GM19397 (cell line): Measurements from ENCODE around the gene GPC2.
A peak's percentile ranks its signal among the peaks of the same experiment; 100 is the strongest.

Experiments
- ATAC-seq: cut with Tn5 transposase; IDR thresholded peaks from one replicate; pipeline ENCODE4 v1.9.1; 2021; ENCODE audit warnings: mild to moderate bottlenecking, moderate library complexity; ENCODE audit not compliant: unreplicated experiment

GPC2 gene

GRCh38 chr7:100126239-100126930 is 50.8 kb downstream of the GPC2 start:
- no peak for ATAC-seq

- ATAC-seq = no peak
These were observed 52.6 kb downstream of the GPC2 start for GRCh38 chr7:100124301-100125230.

- ATAC-seq = no peak
These were observed 54.6 kb downstream of the GPC2 start for GRCh38 chr7:100122568-100122967.

- no peak for ATAC-seq
These were observed 55.1 kb downstream of the GPC2 start for GRCh38 chr7:100122067-100122466.

- no peak for ATAC-seq
These were observed 56.5 kb downstream of the GPC2 start for GRCh38 chr7:100120733-100121036.

- peak; percentile 26 for ATAC-seq
These were observed 57.0 kb downstream of the GPC2 start for GRCh38 chr7:100119970-100120732.
